Calu3 (cell line): Measurements from ENCODE around the gene WDR88. TPM values are rescaled to one million over a fixed set of nuclear protein-coding genes. Genes with fewer than 3 reads are reported as not detected.
"Not testable (repeated sequence)": the region's sequence is repeated elsewhere in the genome, so short reads cannot be mapped to it uniquely, and the experiment has no call there.

ENCODE experiments used
- BruUV-seq: library from RNA; stranded (reverse); fragments of 400-500 nt; replicated peaks from 2 replicates; lab custom pipeline; 2021; lab: Mats Ljungman, UMichigan
- CTCF ChIA-PET: fragments of 300-600 bp; sonication (Branson Sonifier 250); formaldehyde crosslinking; loops from one replicate; lab custom pipeline; 2022; ENCODE audit warnings: antibody characterized with exemption; lab: Charles Lee
- DNase-seq: peaks from one replicate; pipeline ENCODE4 v3.0.0; 2022
- H3K27ac Mint-ChIP-seq: one replicate; pipeline ENCODE4 v1.8.0; 2022; ENCODE audit warnings: mixed read lengths; ENCODE audit not compliant: unreplicated experiment
- H3K27me3 Mint-ChIP-seq: one replicate; pipeline ENCODE4 v1.8.0; 2022; ENCODE audit warnings: mixed read lengths; ENCODE audit not compliant: unreplicated experiment
- H3K36me3 Mint-ChIP-seq: one replicate; pipeline ENCODE4 v1.8.0; 2022; ENCODE audit warnings: mild to moderate bottlenecking, moderate library complexity, mixed read lengths; ENCODE audit not compliant: insufficient read depth, unreplicated experiment
- H3K4me1 Mint-ChIP-seq: one replicate; pipeline ENCODE4 v1.8.0; 2022; ENCODE audit warnings: mild to moderate bottlenecking, low read depth, mixed read lengths; ENCODE audit not compliant: unreplicated experiment
- H3K4me3 Mint-ChIP-seq: one replicate; pipeline ENCODE4 v1.8.0; 2022; ENCODE audit warnings: mild to moderate bottlenecking, low read depth, moderate library complexity, mixed read lengths; ENCODE audit not compliant: unreplicated experiment
- H3K9me3 Mint-ChIP-seq: one replicate; pipeline ENCODE4 v1.8.0; 2022; ENCODE audit warnings: low read depth, mixed read lengths; ENCODE audit not compliant: unreplicated experiment
- intact Hi-C: fragments of 100-400 bp; cut with micrococcal nuclease; formaldehyde crosslinking; loops from one replicate; pipeline ENCODE4 v1.10.0; 2022; ENCODE audit not compliant: unreplicated experiment
- total RNA-seq: library from RNA; stranded (reverse); gene quantifications from 2 replicates; pipeline ENCODE4 v1.2.3, GENCODE V29; 2022
- TF ChIP-seq, protein P1 (sequence below): fragments of 200-600 bp; IDR thresholded peaks from one replicate; pipeline ENCODE4 v1.8.0; 2022; ENCODE audit warnings: antibody characterized with exemption; ENCODE audit not compliant: unreplicated experiment

The WDR88 gene
- total RNA-seq, 1 experiment from 2014 or later = not detected

DNA sequence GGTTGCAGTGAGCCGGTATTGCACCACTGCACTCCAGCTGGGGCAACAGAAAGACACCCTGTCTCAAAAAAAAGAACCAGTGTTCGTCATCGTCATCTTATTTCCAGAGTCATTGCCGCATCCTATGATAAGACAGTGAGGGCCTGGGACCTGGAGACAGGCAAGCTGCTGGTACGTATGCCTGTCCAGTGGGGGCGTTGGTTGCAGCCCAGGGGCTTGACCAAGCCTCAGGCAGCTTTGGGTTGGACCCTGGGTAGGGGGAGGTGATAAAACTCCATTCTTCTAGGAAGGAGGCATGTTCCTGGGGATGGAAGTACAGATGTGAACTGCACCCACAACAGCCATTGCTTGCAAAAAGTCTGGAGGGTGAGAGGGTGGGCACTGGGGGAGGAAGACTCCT is 15.6 kb downstream of the WDR88 start:
- Mint-ChIP-seq H3K27me3 (peaks cover 35% of the 10 kb centered on the region), H3K36me3 (no peaks in the 10 kb centered on the region), H3K27ac (no peak overlapping the region), H3K9me3 (no peaks in the 10 kb centered on the region), H3K4me3 (no peak overlapping the region), H3K4me1 (peaks cover 7% of the 10 kb centered on the region)
- intact Hi-C loops = loop anchor here (10.0 kb wide), 1 partner anchor 257 kb away; no protein-coding TSS in a partner anchor
- TF ChIP-seq, protein P1, sequence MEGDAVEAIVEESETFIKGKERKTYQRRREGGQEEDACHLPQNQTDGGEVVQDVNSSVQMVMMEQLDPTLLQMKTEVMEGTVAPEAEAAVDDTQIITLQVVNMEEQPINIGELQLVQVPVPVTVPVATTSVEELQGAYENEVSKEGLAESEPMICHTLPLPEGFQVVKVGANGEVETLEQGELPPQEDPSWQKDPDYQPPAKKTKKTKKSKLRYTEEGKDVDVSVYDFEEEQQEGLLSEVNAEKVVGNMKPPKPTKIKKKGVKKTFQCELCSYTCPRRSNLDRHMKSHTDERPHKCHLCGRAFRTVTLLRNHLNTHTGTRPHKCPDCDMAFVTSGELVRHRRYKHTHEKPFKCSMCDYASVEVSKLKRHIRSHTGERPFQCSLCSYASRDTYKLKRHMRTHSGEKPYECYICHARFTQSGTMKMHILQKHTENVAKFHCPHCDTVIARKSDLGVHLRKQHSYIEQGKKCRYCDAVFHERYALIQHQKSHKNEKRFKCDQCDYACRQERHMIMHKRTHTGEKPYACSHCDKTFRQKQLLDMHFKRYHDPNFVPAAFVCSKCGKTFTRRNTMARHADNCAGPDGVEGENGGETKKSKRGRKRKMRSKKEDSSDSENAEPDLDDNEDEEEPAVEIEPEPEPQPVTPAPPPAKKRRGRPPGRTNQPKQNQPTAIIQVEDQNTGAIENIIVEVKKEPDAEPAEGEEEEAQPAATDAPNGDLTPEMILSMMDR = no peak
- CTCF ChIA-PET = interaction anchor here (1.2 kb wide), 1 partner anchor 29 kb away, joined by 3 read pairs; no protein-coding TSS in a partner anchor
- BruUV-seq = no TSS peak
- DNase-seq = no peak

- Mint-ChIP-seq H3K36me3 (no peaks in the 10 kb centered on the region), H3K9me3 (no peaks in the 10 kb centered on the region), H3K4me1 (no peaks in the 10 kb centered on the region), H3K4me3 (no peak overlapping the region), H3K27ac (no peak overlapping the region), H3K27me3 (peaks cover 33% of the 10 kb centered on the region)
- CTCF ChIA-PET = interaction anchor here (0.9 kb wide), 1 partner anchor 15 kb away, joined by 4 read pairs; no protein-coding TSS in a partner anchor
- DNase-seq = no peak
- intact Hi-C loops = no loop called here
- TF ChIP-seq, protein P1 = no peak
- no TSS peak for BruUV-seq
Measured at GRCh38 chr19:33150852-33151518, 19.1 kb downstream of the WDR88 start.

DNA sequence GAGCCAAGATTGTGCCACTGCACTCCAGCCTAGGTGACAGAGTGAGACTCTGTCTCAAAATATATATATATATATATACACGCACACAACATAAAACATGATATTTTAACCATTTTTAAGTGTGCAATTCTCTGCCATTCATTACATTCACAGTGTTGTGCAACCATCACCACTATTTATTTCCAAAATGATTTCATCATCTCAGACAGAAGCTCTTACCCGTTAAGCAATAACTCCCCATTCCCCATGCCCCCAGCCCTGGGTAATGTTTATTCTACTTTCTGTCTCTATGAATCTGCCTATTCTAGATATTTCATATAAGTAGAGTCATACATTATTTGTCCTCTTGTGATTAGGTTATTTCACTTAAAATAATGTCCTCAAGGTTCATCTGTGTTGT is 20.3 kb downstream of the WDR88 start:
- DNase-seq = no peak
- intact Hi-C loops = no loop called here
- TF ChIP-seq, protein P1 = no peak
- no peaks in the 10 kb centered on the region for H3K9me3 Mint-ChIP-seq
- H3K27ac Mint-ChIP-seq = no peak overlapping the region
- no peaks in the 10 kb centered on the region for H3K36me3 Mint-ChIP-seq
- no peak overlapping the region for H3K4me3 Mint-ChIP-seq
- CTCF ChIA-PET = no interaction called here
- no TSS peak for BruUV-seq
- no peaks in the 10 kb centered on the region for H3K4me1 Mint-ChIP-seq
- peaks cover 21% of the 10 kb centered on the region for H3K27me3 Mint-ChIP-seq

- H3K36me3 Mint-ChIP-seq, H3K4me3 Mint-ChIP-seq, DNase-seq, H3K27ac Mint-ChIP-seq, CTCF ChIA-PET, intact Hi-C loops, BruUV-seq, H3K9me3 Mint-ChIP-seq, H3K4me1 Mint-ChIP-seq: not testable (repeated sequence)
- H3K27me3 Mint-ChIP-seq = peaks cover 16% of the 10 kb centered on the region
Measured at GRCh38 chr19:33152625-33153024, 20.7 kb downstream of the WDR88 start.

DNA sequence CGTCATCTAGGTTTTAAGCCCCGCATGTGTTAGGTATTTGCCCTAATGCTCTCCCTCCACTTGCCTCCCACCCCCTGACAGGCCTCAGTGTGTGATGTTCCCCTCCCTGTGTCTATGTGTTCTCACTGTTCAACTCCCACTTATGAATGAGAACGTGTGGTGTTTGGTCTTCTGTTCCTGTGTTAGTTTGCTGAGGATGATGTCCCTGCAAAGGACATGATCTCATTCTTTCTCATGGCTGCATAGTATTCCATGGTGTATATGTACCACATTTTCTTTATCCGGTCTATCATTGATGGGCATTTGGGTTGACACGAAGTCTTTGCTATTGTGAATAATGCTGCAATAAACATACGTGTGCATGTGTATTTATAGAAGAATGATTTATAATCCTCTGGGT is 22.4 kb downstream of the WDR88 start:
- BruUV-seq, H3K4me1 Mint-ChIP-seq, H3K27ac Mint-ChIP-seq, DNase-seq, CTCF ChIA-PET, H3K9me3 Mint-ChIP-seq, H3K4me3 Mint-ChIP-seq, intact Hi-C loops, H3K36me3 Mint-ChIP-seq, H3K27me3 Mint-ChIP-seq: not testable (repeated sequence)
